Measurements from ENCODE around the gene CUX1.
"Not testable (repeated sequence)": the region's sequence is repeated elsewhere in the genome, so short reads cannot be mapped to it uniquely, and the experiment has no call there.

Gene CUX1

DNA sequence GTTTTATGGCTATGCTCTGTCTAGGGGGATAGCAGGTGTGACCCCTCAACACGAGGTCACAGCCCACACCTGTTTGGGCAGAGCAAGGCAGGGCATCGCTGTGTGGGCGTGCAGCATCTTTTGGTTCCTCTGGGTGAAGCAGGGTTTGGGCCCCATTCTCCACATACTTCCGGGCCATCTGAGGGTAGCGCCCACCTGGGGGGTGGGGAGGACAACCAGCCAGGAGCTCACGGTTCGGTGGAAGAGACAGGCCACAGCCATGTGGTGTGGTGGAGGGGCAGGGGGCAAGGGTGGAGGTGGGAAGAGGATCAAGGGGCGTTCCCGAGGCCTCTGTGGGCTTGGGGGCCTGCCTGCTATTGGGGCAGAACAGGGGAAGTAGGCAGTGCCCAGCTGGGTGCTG, 471.6 kb downstream of the CUX1 start:
- DNase-seq (ENCODE audit: low spot score), result no peak

DNA sequence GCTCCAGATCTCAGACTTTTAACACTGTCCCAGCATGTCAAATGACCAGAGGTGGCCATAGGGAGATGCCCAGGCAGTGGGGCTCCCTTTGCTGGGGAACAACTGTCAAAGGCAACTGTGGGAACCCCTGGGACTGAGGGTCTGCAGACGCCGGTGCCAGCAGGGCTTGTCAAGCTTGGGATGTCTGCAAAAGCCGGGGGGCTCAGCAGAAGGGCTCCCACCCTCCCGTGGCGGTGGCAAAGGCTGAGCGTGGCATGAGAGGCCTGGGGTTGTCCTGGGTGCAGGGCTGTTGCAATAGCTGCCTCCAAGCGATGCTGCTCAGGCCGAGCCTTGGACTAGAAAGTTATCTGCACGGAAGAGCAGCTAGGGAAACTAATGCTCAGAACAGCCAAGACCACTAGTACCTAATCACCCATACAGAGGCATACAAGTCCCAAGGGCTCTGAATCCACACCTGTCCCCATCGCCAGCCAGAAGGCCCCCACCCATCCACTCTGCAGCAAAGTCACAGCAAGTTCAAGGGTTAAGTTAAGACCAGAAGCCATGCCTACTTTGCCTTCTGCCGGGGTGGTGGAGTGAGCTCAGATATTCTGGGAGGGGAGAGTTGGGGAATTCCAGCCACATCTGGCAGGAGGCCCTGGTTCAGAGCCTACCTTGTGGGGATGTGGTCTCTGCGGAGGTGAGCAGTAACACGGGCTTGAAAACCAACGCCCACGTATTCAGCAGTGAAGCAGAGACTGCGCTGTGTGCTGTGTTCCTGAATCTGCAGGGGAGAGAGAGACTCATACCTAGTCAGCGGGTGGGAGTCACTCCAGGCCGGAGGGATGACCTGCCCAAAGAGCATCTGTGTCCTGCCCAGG, 473.9 kb downstream of the CUX1 start:
- DNase-seq (ENCODE audit: low spot score), result peak; percentile 26

DNA sequence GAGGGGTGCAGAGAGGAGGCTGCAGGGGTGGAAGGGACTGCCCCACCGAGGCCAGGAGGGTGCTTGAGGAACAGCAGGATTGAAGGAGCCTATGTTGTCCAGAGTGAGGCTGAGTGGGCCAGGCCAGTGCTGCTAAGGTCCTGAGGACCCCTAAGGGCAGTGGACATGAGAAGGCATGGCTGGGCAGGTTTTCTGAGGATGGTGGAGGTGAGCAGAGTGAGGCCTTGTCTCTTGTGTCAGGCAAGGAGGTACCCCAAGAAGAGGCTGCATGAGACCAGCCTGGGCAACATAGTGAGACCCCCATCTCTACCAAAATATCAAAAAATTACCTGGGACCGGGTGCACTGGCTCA, 474.5 kb downstream of the CUX1 start:
- DNase-seq (ENCODE audit: low spot score), result no peak

DNA sequence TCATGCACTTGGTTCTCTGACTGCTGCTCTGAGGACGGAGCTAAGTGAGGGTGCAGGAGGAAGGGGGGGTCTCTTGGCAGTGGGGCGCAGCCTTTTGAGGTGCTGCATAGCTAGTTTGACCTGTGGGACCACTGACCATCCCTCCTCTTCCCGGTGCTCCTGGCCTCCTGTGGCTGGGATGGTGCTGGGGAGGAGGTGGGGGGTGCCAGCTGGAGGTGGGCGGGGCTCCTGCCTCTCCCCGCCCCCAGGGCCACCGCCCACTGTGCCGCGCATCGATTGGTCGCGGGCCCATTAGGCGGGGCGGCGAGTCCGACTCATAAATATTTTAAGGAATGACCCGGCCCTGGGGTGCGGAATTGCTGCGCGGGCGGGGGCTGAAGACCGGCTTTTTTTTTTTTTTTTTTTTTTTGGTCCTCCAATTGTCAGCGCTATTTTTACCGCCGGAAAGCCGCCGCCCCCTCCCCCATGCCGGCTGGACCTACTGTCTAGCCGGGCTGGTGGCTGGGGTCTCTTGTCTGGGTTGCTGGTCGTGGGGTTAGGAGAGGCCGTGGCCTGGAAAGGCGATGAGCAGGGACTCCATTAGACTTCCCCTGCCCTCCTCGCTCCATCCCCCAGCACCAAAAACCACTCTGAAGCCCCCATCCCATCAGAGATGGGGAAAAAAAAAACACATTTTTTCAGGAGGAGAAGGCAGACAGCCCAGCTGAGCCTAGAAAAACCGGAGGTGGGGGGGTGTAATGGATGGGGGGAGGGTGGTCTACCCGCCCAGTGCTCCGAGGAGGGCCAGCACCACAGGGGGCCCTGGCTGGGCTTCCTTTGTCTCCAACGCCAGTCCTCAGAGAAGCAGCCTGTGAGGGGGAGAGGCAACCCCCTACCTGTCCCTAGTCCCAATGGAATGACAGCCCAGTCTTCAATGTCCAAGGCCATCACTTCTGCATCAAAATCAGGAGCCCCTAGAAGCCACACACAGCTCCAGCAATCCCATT, 475.7 kb downstream of the CUX1 start:
- DNase-seq (ENCODE audit: low spot score), result no peak

DNA sequence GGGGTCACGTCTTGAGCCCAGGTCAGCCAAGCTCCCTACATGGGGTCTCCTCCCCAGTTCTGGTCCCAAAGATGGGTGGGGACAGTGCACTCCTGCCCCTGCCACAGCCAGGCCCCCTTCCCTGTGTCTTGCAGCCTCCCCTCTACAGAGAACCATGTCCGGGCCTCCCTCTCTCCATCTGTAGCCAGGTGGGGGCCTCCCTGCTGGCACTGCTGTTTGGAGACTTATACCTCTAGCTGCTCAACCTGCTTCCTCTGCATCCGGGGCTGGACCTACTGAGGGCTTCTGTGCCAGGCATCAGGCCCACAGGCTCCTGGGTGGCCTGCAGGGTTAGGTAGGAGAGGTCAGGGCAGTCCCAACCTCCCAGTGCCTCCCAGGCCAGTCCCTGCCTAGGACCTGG, 477.2 kb downstream of the CUX1 start:
- no peak for DNase-seq (ENCODE audit: low spot score)

DNA sequence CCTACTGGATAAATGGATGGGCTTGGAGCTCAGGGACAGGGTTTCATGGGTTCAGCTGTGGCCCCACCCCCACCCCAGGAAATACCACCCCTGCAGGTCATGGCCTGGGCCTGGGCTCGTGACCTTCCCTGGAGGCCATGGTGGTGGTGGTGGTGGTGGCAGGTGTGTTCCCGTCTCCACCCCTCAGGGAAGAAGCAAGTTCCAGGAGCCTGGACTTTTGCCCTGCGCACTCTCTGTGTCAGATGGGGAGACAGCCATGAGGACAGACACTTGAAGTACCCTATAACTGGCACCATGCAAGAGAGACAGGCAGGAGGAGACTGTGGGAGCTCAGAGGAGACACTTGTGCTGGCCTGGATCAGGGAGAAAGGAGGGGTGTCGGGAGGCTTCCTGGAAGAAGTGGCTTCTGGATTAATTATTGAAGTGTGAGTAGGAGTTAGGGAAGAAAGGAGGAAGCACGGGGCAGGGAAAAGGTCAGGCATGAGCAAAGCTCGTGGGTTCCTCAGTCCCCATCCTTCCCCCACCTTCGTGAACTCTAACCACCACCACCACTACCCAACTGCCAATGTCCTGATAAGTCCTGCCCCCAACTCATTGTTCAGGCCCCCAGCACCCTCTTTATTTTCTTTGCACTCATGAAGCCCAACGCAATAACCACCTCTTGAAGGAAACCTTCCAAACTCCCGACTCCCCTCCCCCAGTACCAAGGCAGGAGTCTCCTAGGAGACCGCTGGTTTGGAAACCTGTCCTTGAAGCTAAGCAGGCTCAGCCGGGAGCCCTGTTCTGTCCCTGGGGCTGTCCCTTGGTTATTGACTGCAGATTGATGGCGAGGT, 478.1 kb downstream of the CUX1 start:
- DNase-seq (ENCODE audit: low spot score), result no peak

DNA sequence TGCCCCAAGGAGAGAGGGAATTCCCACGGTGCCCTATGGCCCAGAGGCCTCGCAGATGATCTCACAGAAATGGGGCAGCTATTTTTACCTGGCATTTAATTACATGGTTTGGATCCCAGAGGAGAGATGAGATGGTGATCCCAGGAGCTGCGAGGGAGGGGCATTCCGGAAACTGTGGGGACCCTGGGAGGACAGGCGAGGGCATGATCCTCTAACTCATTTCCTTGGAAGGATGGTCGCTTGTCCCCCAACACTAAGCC, 478.7 kb downstream of the CUX1 start:
- no peak for DNase-seq (ENCODE audit: low spot score)

DNA sequence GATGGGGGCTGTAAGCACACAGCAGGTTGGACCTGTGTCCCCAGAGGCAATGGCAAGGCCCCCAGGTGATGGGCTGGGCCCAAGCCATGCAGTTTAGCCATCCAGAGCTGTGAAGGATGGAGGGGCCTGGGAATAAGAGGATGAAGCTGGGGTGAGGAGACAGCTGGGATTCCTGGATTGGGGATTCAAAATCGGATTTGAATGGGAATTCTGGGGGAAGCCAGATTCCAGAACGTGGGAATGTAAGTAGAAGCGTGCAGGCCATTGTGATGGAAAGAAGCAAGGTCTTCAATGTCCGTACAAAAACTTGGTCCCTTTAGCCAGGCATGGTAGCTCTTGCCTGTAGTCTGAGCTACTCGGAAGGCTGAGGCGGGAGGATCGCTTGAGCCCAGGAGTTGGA, 479.1 kb downstream of the CUX1 start:
- DNase-seq (ENCODE audit: low spot score), result no peak

DNA sequence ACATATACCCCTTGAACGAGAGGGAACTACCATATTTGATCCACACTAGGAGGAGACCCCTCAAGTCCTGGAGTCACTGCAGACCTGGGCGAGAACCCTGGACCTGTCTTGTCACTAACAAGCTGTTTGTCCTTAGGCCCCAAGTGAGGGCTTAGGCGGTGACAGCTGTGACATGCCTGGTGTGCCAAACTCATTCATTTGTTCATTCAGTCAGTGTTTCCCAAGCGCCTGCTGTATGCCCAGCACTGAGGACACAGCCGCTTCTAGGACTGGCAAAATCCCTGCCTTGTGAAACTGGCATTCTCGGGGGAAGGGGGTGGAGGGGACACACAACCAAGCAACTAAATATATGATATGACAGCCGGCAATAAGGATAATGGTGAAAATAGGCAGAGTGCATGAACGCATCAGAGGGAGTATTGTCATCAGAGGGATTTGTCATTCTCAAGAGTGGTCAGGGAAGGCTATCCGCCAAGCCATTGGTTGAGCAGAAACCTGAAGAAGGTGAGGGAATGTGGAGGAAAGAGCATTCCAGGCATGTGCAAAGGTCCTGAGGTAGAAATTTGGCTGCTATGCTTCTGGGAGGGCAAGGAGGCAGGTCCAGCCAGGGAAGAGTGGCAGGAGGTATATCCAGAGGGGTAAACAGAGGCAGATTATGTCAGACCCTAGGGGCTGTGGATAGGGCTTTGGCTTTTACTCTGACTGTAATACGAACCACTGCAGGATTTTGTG, 480.2 kb downstream of the CUX1 start:
- no peak for DNase-seq (ENCODE audit: low spot score)

DNA sequence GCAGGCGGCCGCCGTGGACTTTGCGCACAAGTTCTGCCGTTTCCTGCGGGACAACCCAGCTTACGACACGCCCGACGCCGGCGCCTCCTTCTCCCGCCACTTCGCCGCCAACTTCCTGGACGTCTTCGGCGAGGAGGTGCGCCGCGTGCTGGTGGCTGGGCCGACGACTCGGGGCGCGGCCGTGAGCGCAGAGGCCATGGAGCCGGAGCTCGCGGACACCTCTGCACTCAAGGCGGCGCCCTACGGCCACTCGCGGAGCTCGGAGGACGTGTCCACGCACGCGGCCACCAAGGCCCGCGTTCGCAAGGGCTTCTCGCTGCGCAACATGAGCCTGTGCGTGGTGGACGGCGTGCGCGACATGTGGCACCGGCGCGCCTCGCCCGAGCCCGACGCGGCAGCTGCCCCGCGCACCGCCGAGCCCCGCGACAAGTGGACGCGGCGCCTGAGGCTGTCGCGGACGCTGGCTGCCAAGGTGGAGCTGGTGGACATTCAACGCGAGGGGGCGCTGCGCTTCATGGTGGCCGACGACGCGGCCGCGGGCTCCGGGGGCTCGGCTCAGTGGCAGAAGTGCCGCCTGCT, 483.3 kb downstream of the CUX1 start:
- DNase-seq (ENCODE audit: low spot score), result no peak

DNA sequence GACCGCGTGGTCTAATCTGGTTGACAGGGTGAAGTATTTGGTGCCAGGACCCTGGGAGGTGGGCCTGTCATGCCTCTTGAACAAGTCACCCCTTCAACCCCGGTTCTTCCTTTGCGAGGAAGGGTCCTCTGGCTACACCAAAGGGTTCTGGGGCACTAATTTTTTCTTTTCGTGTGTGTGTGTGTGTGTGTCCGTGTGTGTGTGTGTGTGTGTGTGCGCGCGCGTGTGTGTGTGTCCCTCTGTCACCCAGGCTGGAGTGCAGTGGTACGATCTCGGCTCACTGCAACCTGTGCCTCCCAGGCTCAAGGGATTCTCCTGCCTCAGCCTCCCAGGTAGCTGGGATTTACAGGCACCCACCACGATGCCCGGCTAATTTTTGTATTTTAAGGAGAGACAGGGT, 483.9 kb downstream of the CUX1 start:
- DNase-seq (ENCODE audit: low spot score), result not testable (repeated sequence)

DNA sequence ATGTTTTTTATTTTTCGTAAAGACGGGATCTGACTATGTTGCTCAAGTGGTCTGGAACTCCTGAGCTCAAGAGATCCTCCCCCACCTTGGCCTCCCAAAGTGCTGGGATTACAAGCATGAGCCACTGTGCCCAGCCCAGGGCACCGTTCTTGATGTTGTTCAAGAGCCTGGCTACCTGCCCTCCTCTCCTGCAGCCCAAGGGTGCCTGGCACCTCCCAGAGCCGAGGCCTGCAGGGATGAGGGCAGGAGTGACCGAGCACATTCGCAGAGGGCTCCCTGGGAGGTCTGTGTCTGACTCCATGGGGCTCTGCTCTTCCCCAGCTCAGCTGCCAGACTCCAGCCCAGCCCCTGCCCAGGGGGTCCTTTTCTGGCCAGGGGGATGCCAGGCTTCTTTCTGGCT, 484.6 kb downstream of the CUX1 start:
- DNase-seq (ENCODE audit: low spot score), result no peak

DNA sequence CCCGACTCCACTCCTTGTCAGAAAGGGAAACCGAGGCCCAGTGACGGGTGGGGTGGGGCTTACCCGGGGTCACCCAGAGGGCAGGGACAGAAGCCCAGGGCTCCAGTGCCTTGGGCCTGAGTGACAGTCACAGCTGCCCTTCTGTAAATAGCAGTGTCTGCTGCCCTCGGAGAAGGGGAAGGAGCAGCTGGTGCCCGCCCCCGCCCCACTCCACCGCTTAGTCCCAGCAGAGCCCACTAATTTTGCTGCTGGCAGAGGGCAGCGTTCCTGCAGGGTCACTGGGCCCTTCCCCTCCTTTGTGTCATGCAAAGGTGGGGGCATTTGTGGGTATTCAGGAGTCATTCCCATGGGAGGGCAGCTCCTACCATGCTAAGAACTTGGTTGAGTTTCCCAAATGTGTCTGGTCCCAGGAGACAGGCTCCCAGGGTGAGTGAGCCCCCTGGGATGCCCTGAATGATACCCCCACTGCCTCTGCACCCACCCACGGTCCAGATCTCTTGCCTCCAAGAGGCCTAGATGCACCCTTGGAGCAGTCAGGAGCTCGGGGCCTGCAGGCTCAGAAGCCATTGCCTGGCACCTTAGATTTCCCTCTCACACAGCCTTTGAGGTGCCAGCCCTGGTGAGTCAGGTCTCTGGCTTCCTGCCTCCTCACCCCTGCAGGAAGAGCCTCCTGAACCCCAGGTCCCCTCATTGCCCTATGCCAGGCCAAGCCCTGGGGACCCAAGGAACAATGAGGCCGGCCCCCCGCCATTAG, 486.4 kb downstream of the CUX1 start:
- DNase-seq (ENCODE audit: low spot score), result no peak

DNA sequence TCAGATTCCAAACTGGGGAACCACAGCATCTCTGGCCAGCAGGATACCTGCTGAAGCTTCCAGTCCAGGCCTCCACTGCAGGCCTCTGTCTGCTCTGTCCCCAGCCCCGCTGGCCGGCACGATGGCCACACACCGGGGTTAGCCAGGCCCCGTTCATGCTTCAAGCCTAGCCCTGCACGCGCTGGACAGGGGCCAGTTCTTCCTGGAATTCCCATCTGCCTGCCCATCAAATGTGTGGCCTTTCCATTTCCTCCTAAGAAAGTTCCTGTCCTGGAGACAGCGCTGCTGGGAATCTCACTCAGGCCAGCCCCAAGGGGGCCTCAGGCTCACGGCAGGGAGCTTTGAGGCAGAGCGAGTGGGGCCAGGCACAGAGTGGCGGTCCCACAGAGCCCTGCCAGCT, 487.2 kb downstream of the CUX1 start:
- no peak for DNase-seq (ENCODE audit: low spot score)

DNA sequence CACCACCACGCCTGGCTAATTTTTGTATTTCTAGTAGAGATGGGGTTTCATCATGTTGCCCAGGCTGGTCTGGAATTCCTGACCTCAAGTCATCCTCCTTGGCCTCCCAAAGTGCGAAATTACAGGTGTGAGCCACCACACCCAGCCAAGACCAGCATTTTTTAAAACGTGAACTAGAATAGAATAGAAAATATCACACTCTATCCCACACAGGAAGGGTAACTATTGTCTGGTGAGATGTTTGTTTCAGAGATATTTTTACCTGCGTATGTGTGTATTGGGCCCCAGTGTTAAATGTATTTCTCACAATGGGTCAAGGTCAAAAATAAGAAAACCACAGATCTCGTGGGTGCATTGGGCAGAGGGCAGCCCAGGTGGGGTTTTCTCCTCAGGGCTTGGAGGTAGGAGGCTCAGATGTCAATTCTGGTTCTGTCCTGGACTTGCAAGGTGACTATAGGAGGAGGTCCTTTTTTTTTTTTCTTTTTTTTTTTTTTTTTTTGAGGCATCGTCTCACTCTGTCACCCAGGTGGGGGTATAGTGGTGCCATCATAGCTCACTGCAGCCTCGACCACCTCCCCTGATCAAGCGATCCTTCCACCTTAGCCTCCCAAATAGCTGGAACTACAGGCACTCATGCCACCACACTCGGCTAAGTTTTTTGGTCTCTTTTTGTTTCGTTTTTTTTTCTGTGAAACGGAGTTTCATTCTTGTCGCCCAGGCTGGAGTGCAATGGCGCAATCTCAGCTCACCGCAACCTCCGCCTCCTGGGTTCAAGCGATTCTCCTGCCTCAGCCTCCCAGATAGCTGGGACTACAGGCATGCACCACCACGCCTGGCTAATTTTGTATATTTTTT, 488.2 kb downstream of the CUX1 start:
- DNase-seq (ENCODE audit: low spot score), result no peak

DNA sequence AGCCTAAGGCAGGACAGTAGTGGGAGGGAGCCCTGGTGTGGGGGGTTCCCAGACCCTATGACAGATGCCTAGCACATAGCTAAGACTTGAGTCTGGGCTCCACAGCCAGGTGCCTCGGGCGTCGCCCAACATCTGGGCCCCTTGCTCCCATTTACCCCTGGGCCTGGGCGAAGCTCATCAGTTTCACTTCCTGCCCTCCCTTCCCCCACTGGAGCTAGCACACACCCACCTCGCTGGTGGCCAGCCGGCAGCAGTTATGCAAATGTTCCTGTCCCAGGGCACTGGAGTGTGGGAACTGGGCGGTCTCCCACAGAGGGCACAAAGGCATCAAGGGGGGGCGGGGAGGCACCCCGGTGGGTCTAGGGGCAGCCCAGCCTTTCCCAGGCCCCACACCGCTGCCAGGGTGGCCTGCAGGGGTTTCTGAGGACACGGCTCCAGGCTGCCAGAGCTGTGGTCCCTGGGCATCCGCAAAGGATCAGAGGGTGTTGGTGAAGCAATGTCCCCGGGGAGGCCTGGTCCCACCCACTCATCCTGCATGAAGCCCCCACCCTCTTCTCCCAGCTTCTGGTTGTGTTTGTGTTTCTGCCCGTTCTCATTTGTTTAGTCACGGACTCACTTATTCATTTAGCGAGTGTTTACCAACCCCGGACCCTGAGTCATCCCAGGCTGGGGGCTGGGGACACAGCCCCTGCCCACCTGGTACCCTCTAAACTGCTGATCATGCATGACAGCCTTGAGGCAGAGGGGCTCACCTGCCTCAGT, 489.7 kb downstream of the CUX1 start:
- DNase-seq (ENCODE audit: low spot score), result peak; percentile 32

DNA sequence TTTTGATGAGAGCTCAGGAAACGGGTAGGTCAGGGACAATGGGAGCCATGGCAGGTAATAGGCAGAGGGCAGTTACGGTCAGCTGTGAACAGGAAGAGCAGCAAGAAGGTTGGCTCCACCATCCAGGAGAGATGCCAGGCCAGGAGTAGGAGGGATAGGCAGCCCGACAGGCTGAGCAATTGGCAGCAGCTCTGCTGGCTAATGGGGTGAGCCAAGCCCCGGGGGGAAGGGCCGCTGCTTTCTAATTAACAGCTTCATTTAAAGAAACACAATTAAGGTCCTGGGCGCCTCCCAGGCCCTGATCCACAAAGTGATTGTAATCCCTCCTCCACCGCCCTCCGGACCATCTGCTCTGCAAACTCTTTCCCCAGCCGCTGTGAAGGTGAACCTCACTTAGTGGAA, 493.0 kb downstream of the CUX1 start:
- DNase-seq (ENCODE audit: low spot score), result no peak

DNA sequence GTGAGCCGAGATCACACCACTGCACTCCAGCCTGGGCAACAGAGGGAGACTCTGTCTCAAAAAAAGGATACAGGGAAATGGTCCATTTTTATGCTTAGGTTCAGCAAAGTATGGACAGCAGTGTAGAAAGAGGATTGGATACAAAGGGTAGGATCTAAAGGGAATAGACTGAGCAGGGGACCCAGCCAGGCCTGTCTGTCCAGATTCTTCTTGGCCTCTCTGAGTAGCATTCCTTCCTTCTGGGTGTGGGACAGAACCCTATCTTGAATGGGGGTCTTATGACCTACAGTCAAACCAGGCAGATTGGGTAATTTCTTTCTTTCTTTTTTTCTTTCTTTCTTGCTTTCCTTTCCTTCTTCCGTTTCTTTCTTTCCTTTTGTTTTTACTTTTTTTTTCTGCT, 494.9 kb downstream of the CUX1 start:
- no peak for DNase-seq (ENCODE audit: low spot score)
